ENCODE data around the gene OR3A3.
"Not testable (repeated sequence)": the region's sequence is repeated elsewhere in the genome, so short reads cannot be mapped to it uniquely, and the experiment has no call there.

Gene OR3A3

GRCh38 chr17:3411070-3411469 is at the start of gene OR3A3:
Gene OR3A3 (plus strand): TSS chr17:3411370.
- DNase-seq: no peak

- not testable (repeated sequence) for DNase-seq
Observed at GRCh38 chr17:3371167-3371566, 40.0 kb upstream of the OR3A3 start.

- no peak for DNase-seq
Observed at GRCh38 chr17:3378321-3378720, 32.8 kb upstream of the OR3A3 start.

GRCh38 chr17:3381957-3382356 is 29.2 kb upstream of the OR3A3 start:
- no peak for DNase-seq

- DNase-seq: no peak
Observed at GRCh38 chr17:3385869-3386816, 25.0 kb upstream of the OR3A3 start, which contains the start of gene OR3A2. Gene OR3A2 (minus strand): TSS chr17:3386308.

- no peak for DNase-seq
Observed at GRCh38 chr17:3389791-3390190, 21.4 kb upstream of the OR3A3 start.

- not testable (repeated sequence) for DNase-seq
Observed at GRCh38 chr17:3397801-3398200, 13.4 kb upstream of the OR3A3 start.

GRCh38 chr17:3398310-3398709 is 12.9 kb upstream of the OR3A3 start, which contains the start of gene OR1E1:
Gene OR1E1 (minus strand): TSS chr17:3398410. CDS start chr17:3398410, 0 bp downstream.
- no peak for DNase-seq

GRCh38 chr17:3400055-3400454 is 11.1 kb upstream of the OR3A3 start:
- DNase-seq: no peak

GRCh38 chr17:3401786-3402185 is 9.4 kb upstream of the OR3A3 start:
- DNase-seq: no peak

GRCh38 chr17:3403856-3404255 is 7.3 kb upstream of the OR3A3 start:
- not testable (repeated sequence) for DNase-seq

- DNase-seq: not testable (repeated sequence)
Observed at GRCh38 chr17:3412216-3412615, 1.0 kb downstream of the OR3A3 start.

- DNase-seq: no peak
Observed at GRCh38 chr17:3415610-3416009, 4.4 kb downstream of the OR3A3 start.

GRCh38 chr17:3418222-3418621 is 7.1 kb downstream of the OR3A3 start:
- DNase-seq: no peak

- not testable (repeated sequence) for DNase-seq
Observed at GRCh38 chr17:3433215-3433614, 22.0 kb downstream of the OR3A3 start.

- DNase-seq: no peak
Observed at GRCh38 chr17:3433741-3434140, 22.6 kb downstream of the OR3A3 start, which contains the start of gene OR1E2. Gene OR1E2 (minus strand): TSS chr17:3433841. CDS start chr17:3433841, 0 bp downstream.

- DNase-seq: no peak
Observed at GRCh38 chr17:3438368-3438767, 27.2 kb downstream of the OR3A3 start.

- DNase-seq: no peak
Observed at GRCh38 chr17:3440451-3440850, 29.3 kb downstream of the OR3A3 start.

- no peak for DNase-seq
Observed at GRCh38 chr17:3447625-3448024, 36.5 kb downstream of the OR3A3 start.

- no peak for DNase-seq
Observed at GRCh38 chr17:3448059-3448665, 37.0 kb downstream of the OR3A3 start.

GRCh38 chr17:3466355-3466754 is 55.2 kb downstream of the OR3A3 start:
- DNase-seq: not testable (repeated sequence)

- no peak for DNase-seq
Observed at GRCh38 chr17:3469529-3469928, 58.4 kb downstream of the OR3A3 start.

GRCh38 chr17:3471599-3471998 is 60.4 kb downstream of the OR3A3 start, which contains the start of gene SPATA22:
Gene SPATA22 (minus strand): TSS chr17:3471819. CDS start chr17:3469325, 2,494 bp downstream.
- DNase-seq: no peak

- DNase-seq: no peak
Observed at GRCh38 chr17:3472137-3472536, 61.0 kb downstream of the OR3A3 start.

All from DMS153 (cell line).